T-helper 2 cell treated with Interferon-gamma antibody and Interleukin-4, amounts not matched to agents 5 μg/mL and 100 μg/mL, for 36 hours (primary cell): ENCODE data around the gene COL21A1.

Source experiments
- DNase-seq: peaks from one replicate; pipeline ENCODE4 v3.0.0; 2021; ENCODE audit warnings: low spot score
- H3K27ac Mint-ChIP-seq: one replicate; pipeline ENCODE4 v1.8.0; 2021; ENCODE audit warnings: mild to moderate bottlenecking, mixed read lengths
- H3K27me3 Mint-ChIP-seq: one replicate; pipeline ENCODE4 v1.8.0; 2021; ENCODE audit warnings: low read depth, mixed read lengths
- H3K36me3 Mint-ChIP-seq: one replicate; pipeline ENCODE4 v1.8.0; 2021; ENCODE audit warnings: low read depth, mixed read lengths
- H3K4me1 Mint-ChIP-seq: one replicate; pipeline ENCODE4 v1.8.0; 2021; ENCODE audit warnings: low read depth, mixed read lengths
- H3K4me3 Mint-ChIP-seq: one replicate; pipeline ENCODE4 v1.8.0; 2022; ENCODE audit warnings: mild to moderate bottlenecking, moderate library complexity, mixed read lengths
- H3K9me3 Mint-ChIP-seq: one replicate; pipeline ENCODE4 v1.8.0; 2021; ENCODE audit warnings: mixed read lengths

COL21A1 gene

GRCh38 chr6:56151609-56152224, 95.7 kb downstream of the COL21A1 start:
- Mint-ChIP-seq H3K36me3 (no peaks in the 10 kb centered on the region), H3K9me3 (peaks cover 37% of the 10 kb centered on the region), H3K4me1 (no peaks in the 10 kb centered on the region), H3K27me3 (no peaks in the 10 kb centered on the region), H3K4me3 (no peak overlapping the region), H3K27ac (no peak overlapping the region)
- DNase-seq: no peak

- DNase-seq: no peak
- Mint-ChIP-seq H3K4me3 (no peak overlapping the region), H3K27ac (no peak overlapping the region), H3K4me1 (no peaks in the 10 kb centered on the region), H3K27me3 (no peaks in the 10 kb centered on the region), H3K36me3 (no peaks in the 10 kb centered on the region), H3K9me3 (peaks cover 20% of the 10 kb centered on the region)
These were observed 98.7 kb downstream of the COL21A1 start for GRCh38 chr6:56148488-56149186.

GRCh38 chr6:56147766-56148165, 99.6 kb downstream of the COL21A1 start:
- Mint-ChIP-seq H3K4me1 (no peaks in the 10 kb centered on the region), H3K9me3 (peaks cover 12% of the 10 kb centered on the region), H3K27me3 (no peaks in the 10 kb centered on the region), H3K27ac (no peak overlapping the region), H3K4me3 (no peak overlapping the region), H3K36me3 (no peaks in the 10 kb centered on the region)
- DNase-seq: no peak

- no peaks in the 10 kb centered on the region for H3K27me3 Mint-ChIP-seq
- H3K36me3 Mint-ChIP-seq: no peaks in the 10 kb centered on the region
- no peaks in the 10 kb centered on the region for H3K4me1 Mint-ChIP-seq
- H3K27ac Mint-ChIP-seq: no peak overlapping the region
- peaks cover 15% of the 10 kb centered on the region for H3K9me3 Mint-ChIP-seq
- no peak overlapping the region for H3K4me3 Mint-ChIP-seq
- no peak for DNase-seq
These were observed 101.3 kb downstream of the COL21A1 start for GRCh38 chr6:56146086-56146485.

GRCh38 chr6:56145616-56146015, 101.8 kb downstream of the COL21A1 start:
- H3K9me3 Mint-ChIP-seq: peaks cover 15% of the 10 kb centered on the region
- H3K27me3 Mint-ChIP-seq: no peaks in the 10 kb centered on the region
- no peak overlapping the region for H3K27ac Mint-ChIP-seq
- no peak for DNase-seq
- no peak overlapping the region for H3K4me3 Mint-ChIP-seq
- no peaks in the 10 kb centered on the region for H3K4me1 Mint-ChIP-seq
- H3K36me3 Mint-ChIP-seq: no peaks in the 10 kb centered on the region

- H3K27me3 Mint-ChIP-seq: no peaks in the 10 kb centered on the region
- H3K27ac Mint-ChIP-seq: no peak overlapping the region
- no peak for DNase-seq
- H3K4me1 Mint-ChIP-seq: no peaks in the 10 kb centered on the region
- peaks cover 12% of the 10 kb centered on the region for H3K9me3 Mint-ChIP-seq
- H3K4me3 Mint-ChIP-seq: no peak overlapping the region
- H3K36me3 Mint-ChIP-seq: no peaks in the 10 kb centered on the region
These were observed 102.6 kb downstream of the COL21A1 start for GRCh38 chr6:56144538-56145324.

GRCh38 chr6:56143796-56144195, 103.6 kb downstream of the COL21A1 start:
- no peaks in the 10 kb centered on the region for H3K36me3 Mint-ChIP-seq
- H3K9me3 Mint-ChIP-seq: peaks cover 9% of the 10 kb centered on the region
- H3K4me1 Mint-ChIP-seq: no peaks in the 10 kb centered on the region
- no peak overlapping the region for H3K27ac Mint-ChIP-seq
- no peak for DNase-seq
- H3K27me3 Mint-ChIP-seq: no peaks in the 10 kb centered on the region
- no peak overlapping the region for H3K4me3 Mint-ChIP-seq

GRCh38 chr6:56140090-56140489, 107.3 kb downstream of the COL21A1 start:
- Mint-ChIP-seq H3K4me3 (no peak overlapping the region), H3K27me3 (no peaks in the 10 kb centered on the region), H3K36me3 (no peaks in the 10 kb centered on the region), H3K27ac (no peak overlapping the region), H3K9me3 (peaks cover 18% of the 10 kb centered on the region), H3K4me1 (no peaks in the 10 kb centered on the region)
- DNase-seq: no peak

GRCh38 chr6:56115715-56116114, 131.7 kb downstream of the COL21A1 start:
- H3K4me3 Mint-ChIP-seq: no peak overlapping the region
- H3K27me3 Mint-ChIP-seq: no peaks in the 10 kb centered on the region
- peaks cover 33% of the 10 kb centered on the region for H3K9me3 Mint-ChIP-seq
- H3K36me3 Mint-ChIP-seq: no peaks in the 10 kb centered on the region
- no peak for DNase-seq
- H3K4me1 Mint-ChIP-seq: no peaks in the 10 kb centered on the region
- no peak overlapping the region for H3K27ac Mint-ChIP-seq

- no peak overlapping the region for H3K4me3 Mint-ChIP-seq
- H3K36me3 Mint-ChIP-seq: no peaks in the 10 kb centered on the region
- peaks cover 16% of the 10 kb centered on the region for H3K9me3 Mint-ChIP-seq
- H3K27ac Mint-ChIP-seq: no peak overlapping the region
- DNase-seq: no peak
- H3K4me1 Mint-ChIP-seq: no peaks in the 10 kb centered on the region
- no peaks in the 10 kb centered on the region for H3K27me3 Mint-ChIP-seq
These were observed 138.2 kb downstream of the COL21A1 start for GRCh38 chr6:56109149-56109548.

GRCh38 chr6:56106231-56106630, 141.1 kb downstream of the COL21A1 start:
- Mint-ChIP-seq H3K4me1 (no peaks in the 10 kb centered on the region), H3K36me3 (no peaks in the 10 kb centered on the region), H3K27ac (no peak overlapping the region), H3K27me3 (no peaks in the 10 kb centered on the region), H3K9me3 (peaks cover 9% of the 10 kb centered on the region), H3K4me3 (no peak overlapping the region)
- no peak for DNase-seq

- Mint-ChIP-seq H3K4me3 (no peak overlapping the region), H3K36me3 (no peaks in the 10 kb centered on the region), H3K27ac (no peak overlapping the region), H3K27me3 (no peaks in the 10 kb centered on the region), H3K9me3 (peaks cover 4% of the 10 kb centered on the region), H3K4me1 (no peaks in the 10 kb centered on the region)
- no peak for DNase-seq
These were observed 142.8 kb downstream of the COL21A1 start for GRCh38 chr6:56104591-56104990.

GRCh38 chr6:56102216-56102615, 145.2 kb downstream of the COL21A1 start:
- DNase-seq: no peak
- Mint-ChIP-seq H3K4me1 (no peaks in the 10 kb centered on the region), H3K36me3 (no peaks in the 10 kb centered on the region), H3K27me3 (no peaks in the 10 kb centered on the region), H3K9me3 (peaks cover 4% of the 10 kb centered on the region), H3K27ac (no peak overlapping the region), H3K4me3 (no peak overlapping the region)

GRCh38 chr6:56101141-56101553, 146.2 kb downstream of the COL21A1 start:
- Mint-ChIP-seq H3K9me3 (peaks cover 1% of the 10 kb centered on the region), H3K4me3 (no peak overlapping the region), H3K27me3 (no peaks in the 10 kb centered on the region), H3K36me3 (no peaks in the 10 kb centered on the region), H3K27ac (no peak overlapping the region), H3K4me1 (no peaks in the 10 kb centered on the region)
- no peak for DNase-seq
